Ishikawa (cell line): ENCODE results near the gene KPTN.

Source experiments
- CEBPB ChIP-seq: IDR thresholded peaks from 2 replicates; pipeline ENCODE4 v1.6.1; 2012
- CREB1 ChIP-seq: IDR thresholded peaks from 2 replicates; pipeline ENCODE4 v1.6.1; 2012; ENCODE audit warnings: low read depth
- EGR1 ChIP-seq: IDR thresholded peaks from 2 replicates; pipeline ENCODE4 v1.6.1; 2012
- EP300 ChIP-seq: IDR thresholded peaks from 2 replicates; pipeline ENCODE4 v1.6.1; 2012; ENCODE audit warnings: borderline replicate concordance
- FOXM1 ChIP-seq: IDR thresholded peaks from 2 replicates; pipeline ENCODE4 v1.6.1; 2012; ENCODE audit warnings: low read depth, borderline replicate concordance
- NFIC ChIP-seq: IDR thresholded peaks from 2 replicates; pipeline ENCODE4 v1.6.1; 2012
- RAD21 ChIP-seq: IDR thresholded peaks from 2 replicates; pipeline ENCODE4 v1.6.1; 2012; ENCODE audit warnings: low read depth
- TAF1 ChIP-seq: IDR thresholded peaks from 2 replicates; pipeline ENCODE4 v1.6.1; 2012; ENCODE audit warnings: low read depth, mild to moderate bottlenecking
- TCF12 ChIP-seq: IDR thresholded peaks from 2 replicates; pipeline ENCODE4 v1.6.1; 2012; ENCODE audit warnings: low read depth
- TEAD4 ChIP-seq: IDR thresholded peaks from 2 replicates; pipeline ENCODE4 v1.6.1; 2012
- YY1 ChIP-seq: IDR thresholded peaks from 2 replicates; pipeline ENCODE4 v1.6.1; 2012; ENCODE audit warnings: low read depth
- ZBTB7A ChIP-seq: IDR thresholded peaks from 2 replicates; pipeline ENCODE4 v1.6.1; 2012; ENCODE audit warnings: low read depth
- TF ChIP-seq, protein P1 (sequence below): IDR thresholded peaks from 2 replicates; pipeline ENCODE4 v1.6.1; 2012
- TF ChIP-seq, protein P2 (sequence below): IDR thresholded peaks from 2 replicates; pipeline ENCODE4 v1.6.1; 2012; ENCODE audit warnings: low read depth, mild to moderate bottlenecking
- TF ChIP-seq, protein P3 (sequence below): IDR thresholded peaks from 2 replicates; pipeline ENCODE4 v1.6.1; 2012

Gene KPTN

DNA sequence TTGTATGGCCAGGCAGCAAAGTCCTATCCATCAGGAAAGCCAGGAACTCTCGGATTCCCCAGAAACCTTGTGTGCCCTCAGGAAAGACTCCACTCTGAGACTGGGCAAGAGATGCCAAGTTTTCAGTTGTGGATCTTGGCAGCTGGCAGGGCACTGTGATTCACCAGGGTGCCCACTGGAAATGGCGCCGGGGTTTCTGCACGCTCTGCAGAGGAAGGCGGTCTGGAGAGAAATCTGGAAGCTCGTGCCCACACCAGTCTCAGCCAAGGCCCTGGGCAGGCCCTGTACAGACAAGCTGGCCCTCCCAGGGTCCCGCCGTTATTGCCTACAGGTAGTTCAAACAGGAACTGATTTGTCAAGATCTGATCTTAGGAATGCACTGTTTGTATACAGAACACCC is 26.0 kb upstream of the KPTN start:
- TF ChIP-seq NFIC (no peak), YY1 (no peak), EP300 (no peak), FOXM1 (no peak), CREB1 (no peak), RAD21 (no peak), TCF12 (no peak), ZBTB7A (no peak), EGR1 (no peak)
- TF ChIP-seq, protein P1, sequence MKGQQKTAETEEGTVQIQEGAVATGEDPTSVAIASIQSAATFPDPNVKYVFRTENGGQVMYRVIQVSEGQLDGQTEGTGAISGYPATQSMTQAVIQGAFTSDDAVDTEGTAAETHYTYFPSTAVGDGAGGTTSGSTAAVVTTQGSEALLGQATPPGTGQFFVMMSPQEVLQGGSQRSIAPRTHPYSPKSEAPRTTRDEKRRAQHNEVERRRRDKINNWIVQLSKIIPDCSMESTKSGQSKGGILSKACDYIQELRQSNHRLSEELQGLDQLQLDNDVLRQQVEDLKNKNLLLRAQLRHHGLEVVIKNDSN, result no peak
- TF ChIP-seq, protein P2, sequence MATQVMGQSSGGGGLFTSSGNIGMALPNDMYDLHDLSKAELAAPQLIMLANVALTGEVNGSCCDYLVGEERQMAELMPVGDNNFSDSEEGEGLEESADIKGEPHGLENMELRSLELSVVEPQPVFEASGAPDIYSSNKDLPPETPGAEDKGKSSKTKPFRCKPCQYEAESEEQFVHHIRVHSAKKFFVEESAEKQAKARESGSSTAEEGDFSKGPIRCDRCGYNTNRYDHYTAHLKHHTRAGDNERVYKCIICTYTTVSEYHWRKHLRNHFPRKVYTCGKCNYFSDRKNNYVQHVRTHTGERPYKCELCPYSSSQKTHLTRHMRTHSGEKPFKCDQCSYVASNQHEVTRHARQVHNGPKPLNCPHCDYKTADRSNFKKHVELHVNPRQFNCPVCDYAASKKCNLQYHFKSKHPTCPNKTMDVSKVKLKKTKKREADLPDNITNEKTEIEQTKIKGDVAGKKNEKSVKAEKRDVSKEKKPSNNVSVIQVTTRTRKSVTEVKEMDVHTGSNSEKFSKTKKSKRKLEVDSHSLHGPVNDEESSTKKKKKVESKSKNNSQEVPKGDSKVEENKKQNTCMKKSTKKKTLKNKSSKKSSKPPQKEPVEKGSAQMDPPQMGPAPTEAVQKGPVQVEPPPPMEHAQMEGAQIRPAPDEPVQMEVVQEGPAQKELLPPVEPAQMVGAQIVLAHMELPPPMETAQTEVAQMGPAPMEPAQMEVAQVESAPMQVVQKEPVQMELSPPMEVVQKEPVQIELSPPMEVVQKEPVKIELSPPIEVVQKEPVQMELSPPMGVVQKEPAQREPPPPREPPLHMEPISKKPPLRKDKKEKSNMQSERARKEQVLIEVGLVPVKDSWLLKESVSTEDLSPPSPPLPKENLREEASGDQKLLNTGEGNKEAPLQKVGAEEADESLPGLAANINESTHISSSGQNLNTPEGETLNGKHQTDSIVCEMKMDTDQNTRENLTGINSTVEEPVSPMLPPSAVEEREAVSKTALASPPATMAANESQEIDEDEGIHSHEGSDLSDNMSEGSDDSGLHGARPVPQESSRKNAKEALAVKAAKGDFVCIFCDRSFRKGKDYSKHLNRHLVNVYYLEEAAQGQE, result no peak
- TF ChIP-seq, protein P3, sequence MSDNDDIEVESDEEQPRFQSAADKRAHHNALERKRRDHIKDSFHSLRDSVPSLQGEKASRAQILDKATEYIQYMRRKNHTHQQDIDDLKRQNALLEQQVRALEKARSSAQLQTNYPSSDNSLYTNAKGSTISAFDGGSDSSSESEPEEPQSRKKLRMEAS, result no peak

DNA sequence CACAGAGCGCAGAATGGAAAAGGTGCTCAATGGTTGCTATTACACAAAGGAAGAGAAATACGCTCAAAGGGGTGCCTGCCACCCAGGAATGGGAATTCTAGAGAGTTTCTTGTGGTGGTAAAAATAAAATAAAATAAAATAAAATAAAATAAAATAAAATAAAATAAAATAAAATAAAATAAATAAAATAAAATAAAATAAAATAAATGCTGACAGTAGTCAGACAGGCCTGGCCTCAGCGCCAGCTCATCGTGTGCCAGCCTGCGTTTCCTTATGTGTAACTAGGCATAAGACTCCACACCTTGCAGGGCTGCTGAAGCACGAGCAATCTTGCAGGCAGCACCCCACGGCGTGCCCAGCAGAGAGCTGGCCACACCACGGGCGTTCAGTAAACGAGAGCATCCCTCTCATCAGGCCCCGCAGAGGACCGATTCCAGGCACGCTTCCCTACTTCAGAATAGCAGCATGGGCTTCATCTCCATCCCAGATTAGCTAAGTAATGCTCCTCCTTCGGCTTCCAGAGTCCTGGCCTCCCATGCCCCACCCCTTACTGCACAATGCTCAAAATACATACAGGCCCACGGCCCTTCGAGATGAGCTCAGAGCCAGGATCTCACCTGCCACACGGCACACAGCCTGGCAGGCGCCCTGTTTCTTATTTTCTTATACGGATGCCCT is 25.3 kb upstream of the KPTN start:
- no peak for TF ChIP-seq EP300

DNA sequence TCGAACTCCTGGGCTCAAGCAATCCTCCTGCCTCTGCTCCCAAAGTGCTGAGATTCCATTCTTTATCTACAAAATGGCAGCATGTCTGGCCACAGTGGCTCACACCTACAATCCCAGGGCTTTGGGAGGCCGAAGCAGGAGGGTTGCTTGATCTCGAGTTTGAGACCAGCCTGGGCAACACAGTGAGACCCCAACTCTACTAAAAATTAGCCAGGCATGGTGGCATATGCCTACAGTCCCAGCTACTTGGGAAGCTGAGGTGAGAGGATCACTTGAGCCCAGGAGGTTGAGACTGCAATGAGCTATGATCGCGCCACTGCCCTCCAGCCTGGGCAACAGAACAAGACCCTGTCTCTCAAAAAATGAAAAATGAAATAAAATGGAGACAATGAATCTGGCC is 24.7 kb upstream of the KPTN start:
- TF ChIP-seq YY1 (no peak), NFIC (no peak), TAF1 (no peak), ZBTB7A (no peak), CREB1 (no peak), TCF12 (no peak), EGR1 (no peak), FOXM1 (no peak), TEAD4 (no peak), RAD21 (no peak), CEBPB (no peak), EP300 (no peak)
- TF ChIP-seq, protein P2, result no peak
- TF ChIP-seq, protein P1, result no peak
- TF ChIP-seq, protein P3, result no peak

DNA sequence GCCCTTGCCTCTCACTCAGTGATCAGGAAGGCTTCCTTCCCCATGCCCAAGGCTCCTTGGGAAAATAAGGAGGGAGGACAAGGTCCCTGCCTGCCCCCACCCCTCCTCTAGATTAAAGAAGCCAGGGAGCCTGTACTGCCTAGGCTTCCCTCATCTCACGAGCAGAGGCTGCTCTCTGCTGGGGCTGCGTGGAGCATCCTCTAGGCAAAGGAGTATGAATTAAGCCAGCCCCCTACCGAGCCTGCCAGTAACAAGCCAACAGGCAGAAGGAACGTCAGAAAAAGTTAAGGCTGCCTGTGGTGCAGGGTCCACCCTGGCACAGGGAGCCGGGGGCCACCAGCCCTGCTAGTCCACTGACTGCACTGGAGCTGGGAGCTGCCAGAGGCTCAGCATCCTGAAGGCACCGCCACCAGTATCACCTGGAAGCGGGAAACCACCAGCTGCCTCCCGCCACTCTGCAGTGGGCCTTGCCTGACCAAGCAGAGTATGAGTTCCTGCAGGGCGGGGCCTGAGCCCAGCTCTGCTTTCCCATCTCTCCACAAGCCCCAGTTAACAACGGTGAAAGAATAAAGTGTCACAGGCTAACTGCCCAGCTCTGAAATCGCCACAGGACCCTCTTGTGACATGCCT is 24.0 kb upstream of the KPTN start:
- no peak for TF ChIP-seq TEAD4
- TF ChIP-seq YY1, result no peak
- no peak for TF ChIP-seq ZBTB7A
- no peak for TF ChIP-seq TAF1
- no peak for TF ChIP-seq NFIC

DNA sequence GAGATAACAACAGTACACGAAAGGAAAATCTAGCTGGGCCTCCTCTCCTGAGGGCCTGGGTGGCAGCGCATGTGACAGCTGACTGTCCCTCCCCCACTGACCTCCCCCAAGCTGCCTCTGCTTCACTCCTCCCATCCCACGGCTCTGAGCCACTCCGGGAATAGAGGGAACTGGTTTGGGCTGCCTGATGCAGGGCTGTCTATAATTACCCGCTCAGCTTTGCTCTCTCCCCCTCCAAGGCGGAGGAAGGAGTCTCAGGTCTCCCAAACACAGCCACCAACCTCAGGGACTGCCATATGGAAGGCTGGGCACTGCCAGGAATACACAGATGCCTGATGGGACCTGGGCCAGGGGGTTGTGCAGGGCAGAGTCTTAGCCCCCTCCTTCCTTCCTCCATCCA is 23.0 kb upstream of the KPTN start:
- TF ChIP-seq, protein P3, result no peak
- TF ChIP-seq TCF12 (no peak), ZBTB7A (no peak), FOXM1 (no peak), TAF1 (no peak)

DNA sequence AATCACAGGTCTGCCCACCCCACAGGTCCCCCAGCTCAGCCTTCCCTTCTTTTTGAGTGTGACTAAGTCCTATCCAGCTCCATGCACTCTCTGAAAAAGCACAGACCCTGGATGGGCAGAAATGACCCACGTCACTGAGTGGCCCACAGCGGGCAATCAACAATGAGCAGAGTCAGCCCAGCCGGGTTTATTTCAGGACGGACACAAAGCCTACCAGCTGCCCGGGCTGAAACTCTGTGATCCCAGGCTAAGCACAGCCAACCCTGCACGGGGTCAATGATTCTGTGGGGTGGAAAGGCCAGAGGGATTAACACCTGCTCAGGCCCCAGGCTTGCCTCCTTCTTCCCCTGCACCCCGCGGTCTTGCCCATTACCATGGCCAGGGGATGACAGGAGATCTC is 22.4 kb upstream of the KPTN start:
- TF ChIP-seq, protein P2, result no peak
- TF ChIP-seq, protein P3, result no peak
- TF ChIP-seq CREB1 (no peak), RAD21 (no peak), TAF1 (no peak), ZBTB7A (no peak), FOXM1 (no peak), NFIC (no peak), CEBPB (no peak), TCF12 (no peak), TEAD4 (no peak), EP300 (no peak), YY1 (no peak), EGR1 (no peak)
- TF ChIP-seq, protein P1, result no peak
